Measurements from ENCODE around the gene NQO2.
"Not testable (repeated sequence)": the region's sequence is repeated elsewhere in the genome, so short reads cannot be mapped to it uniquely, and the experiment has no call there.

NQO2 gene

GRCh38 chr6:3039384-3039783 is 39.7 kb downstream of the NQO2 start:
- Mint-ChIP-seq H3K9me3 (peaks cover 23% of the 10 kb centered on the region), H3K27ac (no peak overlapping the region), H3K4me3 (no peak overlapping the region), H3K36me3 (ENCODE audit: low read depth) (peaks cover 4% of the 10 kb centered on the region), H3K27me3 (ENCODE audit: low read depth, poor library complexity) (peaks cover 4% of the 10 kb centered on the region), H3K4me1 (peaks cover 35% of the 10 kb centered on the region)
- no peak for DNase-seq
- TF ChIP-seq CTCF (IDR thresholded peaks at IDR 0.05) = no peak

GRCh38 chr6:3041147-3041546 is 41.5 kb downstream of the NQO2 start:
- Mint-ChIP-seq H3K36me3 (ENCODE audit: low read depth) (no peaks in the 10 kb centered on the region), H3K27ac (no peak overlapping the region), H3K4me1 (peaks cover 35% of the 10 kb centered on the region), H3K4me3 (no peak overlapping the region), H3K9me3 (peaks cover 7% of the 10 kb centered on the region), H3K27me3 (ENCODE audit: low read depth, poor library complexity) (peaks cover 11% of the 10 kb centered on the region)
- TF ChIP-seq CTCF (IDR thresholded peaks at IDR 0.05) = no peak
- no peak for DNase-seq

GRCh38 chr6:3041606-3042005 is 41.9 kb downstream of the NQO2 start:
- H3K27me3 Mint-ChIP-seq (ENCODE audit: low read depth, poor library complexity) = peaks cover 15% of the 10 kb centered on the region
- H3K27ac Mint-ChIP-seq = peak overlapping the region; percentile 54

GRCh38 chr6:3045369-3045768 is 45.7 kb downstream of the NQO2 start:
- H3K9me3 Mint-ChIP-seq = peaks cover 5% of the 10 kb centered on the region
- H3K36me3 Mint-ChIP-seq (ENCODE audit: low read depth) = no peaks in the 10 kb centered on the region
- DNase-seq = no peak
- peaks cover 20% of the 10 kb centered on the region for H3K27me3 Mint-ChIP-seq (ENCODE audit: low read depth, poor library complexity)
- H3K27ac Mint-ChIP-seq = no peak overlapping the region
- TF ChIP-seq CTCF (IDR thresholded peaks at IDR 0.05) = no peak
- peaks cover 15% of the 10 kb centered on the region for H3K4me1 Mint-ChIP-seq
- no peak overlapping the region for H3K4me3 Mint-ChIP-seq

More at GRCh38 chr6:3041606-3042005, 41.9 kb downstream of the NQO2 start:
- no peaks in the 10 kb centered on the region for H3K36me3 Mint-ChIP-seq (ENCODE audit: low read depth)
- H3K4me1 Mint-ChIP-seq = peaks cover 34% of the 10 kb centered on the region
- no peak for TF ChIP-seq CTCF (IDR thresholded peaks at IDR 0.05)
- DNase-seq = no peak
- no peak overlapping the region for H3K4me3 Mint-ChIP-seq
- peaks cover 6% of the 10 kb centered on the region for H3K9me3 Mint-ChIP-seq

- Mint-ChIP-seq H3K9me3 (peaks cover 5% of the 10 kb centered on the region), H3K27ac (no peak overlapping the region), H3K36me3 (ENCODE audit: low read depth) (no peaks in the 10 kb centered on the region), H3K4me1 (peaks cover 15% of the 10 kb centered on the region), H3K4me3 (no peak overlapping the region), H3K27me3 (ENCODE audit: low read depth, poor library complexity) (peaks cover 20% of the 10 kb centered on the region)
- no peak for TF ChIP-seq CTCF (IDR thresholded peaks at IDR 0.05)
- no peak for DNase-seq
Measured at GRCh38 chr6:3045777-3046176, 46.1 kb downstream of the NQO2 start.

- no peak overlapping the region for H3K27ac Mint-ChIP-seq
- no peak for DNase-seq
- TF ChIP-seq CTCF (IDR thresholded peaks at IDR 0.05) = no peak
- peaks cover 11% of the 10 kb centered on the region for H3K4me1 Mint-ChIP-seq
- no peaks in the 10 kb centered on the region for H3K36me3 Mint-ChIP-seq (ENCODE audit: low read depth)
- no peak overlapping the region for H3K4me3 Mint-ChIP-seq
- H3K9me3 Mint-ChIP-seq = peaks cover 5% of the 10 kb centered on the region
- H3K27me3 Mint-ChIP-seq (ENCODE audit: low read depth, poor library complexity) = peaks cover 20% of the 10 kb centered on the region
Measured at GRCh38 chr6:3046295-3046694, 46.6 kb downstream of the NQO2 start.

- not testable (repeated sequence) for H3K4me3 Mint-ChIP-seq; H3K9me3 Mint-ChIP-seq; DNase-seq; H3K4me1 Mint-ChIP-seq; H3K27ac Mint-ChIP-seq; H3K36me3 Mint-ChIP-seq (ENCODE audit: low read depth)
- peaks cover 29% of the 10 kb centered on the region for H3K27me3 Mint-ChIP-seq (ENCODE audit: low read depth, poor library complexity)
Measured at GRCh38 chr6:3048009-3048408, 48.3 kb downstream of the NQO2 start.
